HepG2 (cell line): ENCODE measurements around the gene PPHLN1. TPM values are rescaled to one million over a fixed set of nuclear protein-coding genes. Genes with fewer than 3 reads are reported as not detected.

Experiments used
- BORCS8-MEF2B ChIP-seq: sonication (generic); formaldehyde crosslinking; IDR thresholded peaks from 2 replicates; pipeline ENCODE4 v1.8.0; 2022; ENCODE audit warnings: mild to moderate bottlenecking, missing genetic modification reagents
- DMAP1 ChIP-seq: IDR thresholded peaks from 2 replicates; pipeline ENCODE4 v1.6.1; 2016
- HNRNPLL ChIP-seq: fragments of 200-400 bp; formaldehyde crosslinking; IDR thresholded peaks from 2 replicates; pipeline ENCODE4 v1.6.1; 2017; ENCODE audit warnings: mild to moderate bottlenecking, low read depth, low read length; ENCODE audit not compliant: poor library complexity, severe bottlenecking
- HOXA5 ChIP-seq: sonication (generic); formaldehyde crosslinking; IDR thresholded peaks from 2 replicates; pipeline ENCODE4 v1.4.0; 2020; ENCODE audit warnings: missing genetic modification reagents
- MEF2D ChIP-seq: sonication (generic); formaldehyde crosslinking; IDR thresholded peaks from 2 replicates; pipeline ENCODE4 v1.5.1; 2020; ENCODE audit warnings: mild to moderate bottlenecking, missing genetic modification reagents
- NFE2 ChIP-seq: sonication (generic); formaldehyde crosslinking; IDR thresholded peaks from 2 replicates; pipeline ENCODE4 v1.4.0; 2020; ENCODE audit warnings: missing genetic modification reagents
- NR3C1 ChIP-seq: sonication (generic); formaldehyde crosslinking; IDR thresholded peaks from 2 replicates; pipeline ENCODE4 v1.4.0; 2020; ENCODE audit warnings: missing genetic modification reagents
- PCBP2 ChIP-seq: fragments of 200-400 bp; formaldehyde crosslinking; optimal IDR thresholded peaks from 2 replicates; pipeline ENCODE3; 2018; ENCODE audit warnings: low read length, low read depth; ENCODE audit not compliant: poor library complexity, severe bottlenecking
- RAD21 ChIP-seq: fragments of 450-650 bp; formaldehyde crosslinking; IDR thresholded peaks from 2 replicates; pipeline ENCODE4 v1.5.0; 2020; ENCODE audit warnings: mild to moderate bottlenecking
- SALL1 ChIP-seq: sonication (generic); formaldehyde crosslinking; IDR thresholded peaks from 2 replicates; pipeline ENCODE4 v1.8.0; 2022; ENCODE audit warnings: mild to moderate bottlenecking, missing genetic modification reagents
- TBP ChIP-seq: sonication (generic); formaldehyde crosslinking; IDR thresholded peaks from 2 replicates; pipeline ENCODE4 v1.5.0; 2020; ENCODE audit warnings: missing genetic modification reagents
- TEAD2 ChIP-seq: sonication (generic); formaldehyde crosslinking; IDR thresholded peaks from 2 replicates; pipeline ENCODE4 v1.9.0; 2021; ENCODE audit warnings: missing genetic modification reagents
- THYN1 ChIP-seq: sonication (generic); formaldehyde crosslinking; IDR thresholded peaks from 2 replicates; pipeline ENCODE4 v1.8.1; 2023; ENCODE audit warnings: low read depth, mild to moderate bottlenecking, moderate library complexity, missing genetic modification reagents, borderline replicate concordance
- U2AF1 ChIP-seq: fragments of 200-400 bp; formaldehyde crosslinking; optimal IDR thresholded peaks from 2 replicates; pipeline ENCODE3; 2017; ENCODE audit warnings: mild to moderate bottlenecking, low read depth, low read length
- ZBTB20 ChIP-seq: sonication (generic); formaldehyde crosslinking; IDR thresholded peaks from 2 replicates; pipeline ENCODE4 v1.8.1; 2023; ENCODE audit warnings: missing genetic modification reagents, low read depth, mild to moderate bottlenecking, borderline replicate concordance
- ZIK1 ChIP-seq: sonication (generic); formaldehyde crosslinking; IDR thresholded peaks from 2 replicates; pipeline ENCODE4 v1.5.0; 2020; ENCODE audit warnings: mild to moderate bottlenecking, low read depth, missing genetic modification reagents, borderline replicate concordance
- ZNF124 ChIP-seq: sonication (generic); formaldehyde crosslinking; IDR thresholded peaks from 2 replicates; pipeline ENCODE4 v1.4.0; 2020; ENCODE audit warnings: missing genetic modification reagents
- ZNF276 ChIP-seq: sonication (generic); formaldehyde crosslinking; IDR thresholded peaks from 2 replicates; pipeline ENCODE4 v1.4.0; 2020; ENCODE audit warnings: mild to moderate bottlenecking, low read depth, missing genetic modification reagents
- ZNF530 ChIP-seq: sonication (generic); formaldehyde crosslinking; IDR thresholded peaks from 2 replicates; pipeline ENCODE4 v1.5.0; 2020; ENCODE audit warnings: low read depth, mild to moderate bottlenecking, missing genetic modification reagents
- ZNF597 ChIP-seq: sonication (generic); formaldehyde crosslinking; IDR thresholded peaks from 2 replicates; pipeline ENCODE4 v1.5.0; 2020; ENCODE audit warnings: missing genetic modification reagents
- ZNF646 ChIP-seq: sonication (generic); formaldehyde crosslinking; IDR thresholded peaks from 2 replicates; pipeline ENCODE4 v1.9.0; 2021; ENCODE audit warnings: mild to moderate bottlenecking, missing genetic modification reagents
- ZNF746 ChIP-seq: sonication (generic); formaldehyde crosslinking; IDR thresholded peaks from 2 replicates; pipeline ENCODE4 v1.8.0; 2022; ENCODE audit warnings: mild to moderate bottlenecking, missing genetic modification reagents
- polyA plus RNA-seq, 8 experiments: library from polyadenylated mRNA; depleted of rRNA in 3 of 8; stranded (reverse) in 7 of 8; unstranded in 1 of 8; fragments of >200 nt; fragmentation: Illumina TruSeq in 4 of 8; extraction: Trizol in 4 of 8; gene quantifications; 2 replicates each; pipeline versions ENCODE4 v1.2.1 to v1.2.3, GENCODE V29; 2011 to 2016; ENCODE audit warnings: low read depth in 4 of 8, missing spikeins in 1 of 8, mixed read lengths in 1 of 8; ENCODE audit not compliant: insufficient read depth in 1 of 8
- total RNA-seq, 5 experiments: library from RNA; depleted of rRNA; stranded (reverse); fragments of >200 nt; fragmentation: Illumina TruSeq; extraction: Trizol; gene quantifications; 2 replicates each; pipeline ENCODE4 v1.2.3, GENCODE V29; 2016; ENCODE audit warnings: low read depth in 1 of 5

The PPHLN1 gene
- total and polyA plus RNA-seq, 2 of the 13 experiments (the other 11 are each of a cell fraction or from before 2014, with no cell fraction given), result 43.4 to 66.0 TPM

GRCh38 chr12:42482748-42483520, 157.0 kb downstream of the PPHLN1 start (continued):
- no peak for TF ChIP-seq ZNF597 (CRISPR knock-in tag)
- TF ChIP-seq PCBP2, result no peak
- no peak for TF ChIP-seq ZBTB20 (CRISPR knock-in tag)
- no peak for TF ChIP-seq NR3C1 (CRISPR knock-in tag)
- no peak for TF ChIP-seq HOXA5 (CRISPR knock-in tag)
- TF ChIP-seq HNRNPLL, result peak; percentile 59
- peak; percentile 89 for TF ChIP-seq RAD21
- peak; percentile 64; the same call in 1 of the 2 replicates for TF ChIP-seq BORCS8-MEF2B
- TF ChIP-seq ZNF646 (CRISPR knock-in tag), result 0 out of 2 replicates have a peak, but pooled peaks have one; percentile 19
- no peak for TF ChIP-seq TBP (CRISPR knock-in tag)
- TF ChIP-seq DMAP1 (CRISPR knock-in tag), result no peak
- no peak for TF ChIP-seq MEF2D
- no peak for TF ChIP-seq ZIK1
- no peak for TF ChIP-seq TEAD2
- TF ChIP-seq SALL1, result peak; percentile 45; the same call in 1 of the 2 replicates
- no peak for TF ChIP-seq THYN1
- TF ChIP-seq ZNF124 (CRISPR knock-in tag), result peak; percentile 55; the same call in 1 of the 2 replicates
- no peak for TF ChIP-seq NFE2 (CRISPR knock-in tag)
- TF ChIP-seq ZNF746, result no peak; the same call in 1 of the 2 replicates
- TF ChIP-seq U2AF1, result no peak
- no peak for TF ChIP-seq ZNF276
- TF ChIP-seq ZNF530 (CRISPR knock-in tag), result no peak
